Ovary (tissue), 3 donors: ENCODE results near the gene S100A14.

Source experiments
- CTCF ChIP-seq, 3 donors: fragments of 450-650 bp in 2 of 3; fragments of 200-600 bp in 1 of 3; IDR thresholded peaks; one replicate each; pipeline versions ENCODE4 v1.5.1 to v1.8.0; 2016 to 2022; ENCODE audit warnings: antibody characterized with exemption in 3 of 3, mild to moderate bottlenecking in 1 of 3
- EP300 ChIP-seq: sonication (generic); formaldehyde crosslinking; IDR thresholded peaks from one replicate; pipeline ENCODE4 v1.6.1; 2017; ENCODE audit warnings: antibody characterized with exemption
- donor health status: DM: no; HTN: no; CAD: no.

DNA sequence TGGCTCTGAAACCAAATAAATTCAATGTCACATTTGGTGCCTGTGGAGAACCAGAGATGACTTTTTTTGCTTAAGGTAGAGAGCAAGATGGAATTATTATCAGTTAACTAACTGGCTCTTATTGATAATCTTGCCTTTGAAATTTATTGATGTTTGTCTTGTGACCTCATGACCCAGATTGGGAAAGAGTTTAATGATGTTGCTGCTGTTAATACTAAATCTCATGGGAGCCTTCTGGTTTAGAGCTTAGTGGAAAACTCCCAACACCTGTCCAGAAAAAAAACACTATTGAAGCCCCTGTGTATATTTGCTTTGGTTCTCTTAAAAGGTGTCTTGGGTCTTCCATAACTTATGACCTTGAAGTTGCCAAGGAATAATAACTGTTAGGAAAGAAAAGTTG is 27.7 kb upstream of the S100A14 start:
- no peak for TF ChIP-seq CTCF (IDR thresholded peaks at IDR 0.05)
- TF ChIP-seq EP300: no peak
